LNCaP clone FGC (cell line): Measurements from ENCODE around the gene KRT33A.

ENCODE experiments used
- DNase-seq: peaks from one replicate; pipeline ENCODE4 v3.0.0-alpha.2; 2011; ENCODE audit warnings: low read depth
- H3K4me3 ChIP-seq: 2 replicates; pipeline ENCODE4 v1.5.1; 2011; ENCODE audit warnings: mild to moderate bottlenecking, low read depth, low read length, control low read depth
- TF ChIP-seq, protein P1 (sequence below): IDR thresholded peaks from 2 replicates; pipeline ENCODE4 v1.5.1; 2012; ENCODE audit warnings: mild to moderate bottlenecking; ENCODE audit not compliant: control insufficient read depth, insufficient read depth; ENCODE audit errors: extremely low read depth

The KRT33A gene

GRCh38 chr17:41301204-41301790 is 49.3 kb downstream of the KRT33A start:
- no peak for DNase-seq
- H3K4me3 ChIP-seq, result no peak overlapping the region
- TF ChIP-seq, protein P1, sequence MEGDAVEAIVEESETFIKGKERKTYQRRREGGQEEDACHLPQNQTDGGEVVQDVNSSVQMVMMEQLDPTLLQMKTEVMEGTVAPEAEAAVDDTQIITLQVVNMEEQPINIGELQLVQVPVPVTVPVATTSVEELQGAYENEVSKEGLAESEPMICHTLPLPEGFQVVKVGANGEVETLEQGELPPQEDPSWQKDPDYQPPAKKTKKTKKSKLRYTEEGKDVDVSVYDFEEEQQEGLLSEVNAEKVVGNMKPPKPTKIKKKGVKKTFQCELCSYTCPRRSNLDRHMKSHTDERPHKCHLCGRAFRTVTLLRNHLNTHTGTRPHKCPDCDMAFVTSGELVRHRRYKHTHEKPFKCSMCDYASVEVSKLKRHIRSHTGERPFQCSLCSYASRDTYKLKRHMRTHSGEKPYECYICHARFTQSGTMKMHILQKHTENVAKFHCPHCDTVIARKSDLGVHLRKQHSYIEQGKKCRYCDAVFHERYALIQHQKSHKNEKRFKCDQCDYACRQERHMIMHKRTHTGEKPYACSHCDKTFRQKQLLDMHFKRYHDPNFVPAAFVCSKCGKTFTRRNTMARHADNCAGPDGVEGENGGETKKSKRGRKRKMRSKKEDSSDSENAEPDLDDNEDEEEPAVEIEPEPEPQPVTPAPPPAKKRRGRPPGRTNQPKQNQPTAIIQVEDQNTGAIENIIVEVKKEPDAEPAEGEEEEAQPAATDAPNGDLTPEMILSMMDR, result no peak

DNA sequence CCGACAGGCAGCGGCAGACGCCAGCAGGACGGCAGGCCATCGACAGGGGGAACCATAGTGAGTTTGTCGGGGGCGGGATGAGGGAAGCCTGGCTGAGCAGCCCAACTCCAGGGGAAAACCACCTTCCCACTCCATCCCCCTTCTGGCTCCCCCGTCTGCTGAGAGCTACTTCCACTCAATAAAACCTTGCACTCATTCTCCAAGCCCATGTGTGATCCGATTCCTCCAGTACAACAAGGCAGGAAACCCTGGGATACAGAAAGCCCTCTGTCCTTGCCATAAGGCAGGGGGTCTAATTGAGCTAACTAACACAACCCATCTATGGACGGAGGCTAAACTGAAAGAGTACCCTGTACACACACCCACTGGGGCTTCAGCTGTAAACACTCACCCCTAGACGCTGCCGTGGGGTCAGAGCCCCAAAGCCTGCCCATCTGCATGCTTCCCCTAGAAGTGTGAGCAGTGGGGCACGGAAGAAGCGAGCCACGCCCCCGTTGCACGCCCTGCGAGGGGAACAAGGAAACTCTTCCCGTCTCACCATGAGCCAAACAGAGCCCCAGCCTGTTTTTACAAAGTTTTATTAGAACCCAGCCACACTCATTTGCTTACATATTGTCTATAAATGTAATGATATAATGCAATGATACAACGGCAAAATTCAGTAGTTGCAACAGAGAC is 52.0 kb downstream of the KRT33A start:
- TF ChIP-seq, protein P1, result no peak
- H3K4me3 ChIP-seq, result no peak overlapping the region
- no peak for DNase-seq

DNA sequence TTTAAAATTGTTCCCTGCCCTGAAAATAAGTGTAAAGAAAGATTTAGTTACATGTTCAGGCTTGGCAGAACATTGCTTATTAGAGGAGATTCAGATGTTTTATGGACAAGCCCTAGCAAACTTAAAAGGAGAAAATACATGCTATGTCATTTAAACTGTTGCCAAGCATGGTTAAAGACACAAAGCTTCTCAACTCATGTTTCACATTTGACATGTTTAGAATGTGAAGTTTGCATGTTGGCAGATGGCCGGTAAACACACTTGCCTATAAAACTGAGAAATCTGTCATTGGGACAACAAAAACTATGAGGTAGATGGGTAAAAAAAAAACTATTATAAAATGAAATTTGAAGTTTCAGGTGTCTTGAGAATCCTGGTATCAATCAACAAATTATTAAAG is 53.8 kb downstream of the KRT33A start:
- H3K4me3 ChIP-seq, result no peak overlapping the region
- TF ChIP-seq, protein P1, result no peak
- no peak for DNase-seq
